ENCODE results near the gene CFAP45.

The CFAP45 gene, protein sequence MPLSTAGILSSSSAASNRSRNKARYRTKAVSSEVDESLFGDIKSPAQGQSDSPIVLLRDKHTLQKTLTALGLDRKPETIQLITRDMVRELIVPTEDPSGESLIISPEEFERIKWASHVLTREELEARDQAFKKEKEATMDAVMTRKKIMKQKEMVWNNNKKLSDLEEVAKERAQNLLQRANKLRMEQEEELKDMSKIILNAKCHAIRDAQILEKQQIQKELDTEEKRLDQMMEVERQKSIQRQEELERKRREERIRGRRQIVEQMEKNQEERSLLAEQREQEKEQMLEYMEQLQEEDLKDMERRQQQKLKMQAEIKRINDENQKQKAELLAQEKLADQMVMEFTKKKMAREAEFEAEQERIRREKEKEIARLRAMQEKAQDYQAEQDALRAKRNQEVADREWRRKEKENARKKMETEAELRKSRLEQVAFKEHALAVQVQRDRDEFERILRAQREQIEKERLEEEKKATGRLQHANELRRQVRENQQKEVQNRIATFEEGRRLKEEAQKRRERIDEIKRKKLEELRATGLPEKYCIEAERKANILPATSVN

DNA sequence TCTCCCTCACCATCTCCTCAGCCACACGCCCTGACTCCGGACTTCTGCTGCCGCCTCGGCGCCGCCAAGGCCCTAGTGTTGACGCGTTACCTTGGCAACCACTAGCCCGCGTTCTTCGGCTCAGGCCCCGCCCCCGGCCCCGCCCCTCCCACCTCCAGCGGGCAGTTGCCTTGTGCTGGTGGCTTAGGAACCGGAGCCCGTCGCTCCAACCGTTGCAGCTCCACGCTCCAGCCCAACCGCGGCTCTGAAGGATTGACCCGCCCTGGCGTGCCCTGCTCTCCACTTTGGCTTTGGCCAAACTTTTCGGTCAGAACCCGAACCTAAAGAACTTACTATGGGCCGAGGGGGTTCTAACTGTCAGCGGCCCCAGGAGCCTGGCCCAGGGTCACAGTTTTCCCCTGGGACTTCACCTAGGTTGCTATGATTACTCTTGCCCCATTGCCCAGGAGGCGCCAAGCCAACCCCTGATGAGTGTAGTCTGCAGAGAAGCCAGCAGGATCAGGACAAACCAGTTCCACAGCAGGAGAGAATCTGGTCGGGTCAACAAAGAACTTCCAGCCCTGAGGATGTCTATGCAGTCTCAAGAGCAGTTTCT, at the start of gene CFAP45:
Gene CFAP45 (minus strand): TSS at position 80 of the 595 bp plus-strand sequence. CDS start 67 bp downstream, at position 13.
- DNase-seq = no peak

DNA sequence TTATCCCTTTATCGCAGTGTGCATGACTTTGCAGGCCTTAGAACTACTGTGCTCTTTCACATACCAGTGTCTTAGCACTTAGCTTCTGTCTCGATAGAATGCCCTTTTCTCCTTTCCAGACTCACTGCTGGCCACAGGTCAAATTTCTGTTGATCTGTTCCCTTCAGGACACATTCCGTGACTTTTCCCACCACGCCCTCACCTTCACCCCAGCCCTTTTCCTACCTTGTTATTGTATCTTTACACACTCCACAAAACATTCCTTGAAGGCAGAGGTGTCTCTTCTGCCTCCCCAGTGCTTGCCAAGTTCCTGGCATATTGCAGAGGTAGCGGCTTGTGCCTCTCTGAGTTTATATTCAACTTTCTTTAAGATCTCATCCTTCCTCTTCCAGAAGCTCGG, 49.2 kb upstream of the CFAP45 start:
- DNase-seq = no peak

DNA sequence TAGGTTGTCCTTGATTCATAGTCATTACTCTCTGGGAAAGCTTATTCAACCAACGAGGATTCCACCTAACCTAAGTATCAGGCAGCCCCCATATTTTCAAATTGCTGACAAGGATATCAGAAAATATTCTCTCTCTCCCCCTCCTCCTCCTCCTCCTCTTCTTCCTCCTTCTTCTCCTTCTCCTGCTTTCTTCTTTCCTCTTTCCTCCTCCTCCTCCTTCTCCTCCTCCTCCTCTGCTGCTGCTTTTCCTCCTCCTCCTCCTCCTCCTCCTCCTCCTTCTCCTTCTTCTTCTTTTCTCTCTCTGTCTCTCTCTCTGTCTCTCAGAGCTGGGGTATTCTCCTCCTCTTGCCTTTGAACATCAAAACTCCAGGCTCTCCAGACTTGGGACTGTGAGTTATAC, 48.0 kb upstream of the CFAP45 start:
- no peak for DNase-seq

DNA sequence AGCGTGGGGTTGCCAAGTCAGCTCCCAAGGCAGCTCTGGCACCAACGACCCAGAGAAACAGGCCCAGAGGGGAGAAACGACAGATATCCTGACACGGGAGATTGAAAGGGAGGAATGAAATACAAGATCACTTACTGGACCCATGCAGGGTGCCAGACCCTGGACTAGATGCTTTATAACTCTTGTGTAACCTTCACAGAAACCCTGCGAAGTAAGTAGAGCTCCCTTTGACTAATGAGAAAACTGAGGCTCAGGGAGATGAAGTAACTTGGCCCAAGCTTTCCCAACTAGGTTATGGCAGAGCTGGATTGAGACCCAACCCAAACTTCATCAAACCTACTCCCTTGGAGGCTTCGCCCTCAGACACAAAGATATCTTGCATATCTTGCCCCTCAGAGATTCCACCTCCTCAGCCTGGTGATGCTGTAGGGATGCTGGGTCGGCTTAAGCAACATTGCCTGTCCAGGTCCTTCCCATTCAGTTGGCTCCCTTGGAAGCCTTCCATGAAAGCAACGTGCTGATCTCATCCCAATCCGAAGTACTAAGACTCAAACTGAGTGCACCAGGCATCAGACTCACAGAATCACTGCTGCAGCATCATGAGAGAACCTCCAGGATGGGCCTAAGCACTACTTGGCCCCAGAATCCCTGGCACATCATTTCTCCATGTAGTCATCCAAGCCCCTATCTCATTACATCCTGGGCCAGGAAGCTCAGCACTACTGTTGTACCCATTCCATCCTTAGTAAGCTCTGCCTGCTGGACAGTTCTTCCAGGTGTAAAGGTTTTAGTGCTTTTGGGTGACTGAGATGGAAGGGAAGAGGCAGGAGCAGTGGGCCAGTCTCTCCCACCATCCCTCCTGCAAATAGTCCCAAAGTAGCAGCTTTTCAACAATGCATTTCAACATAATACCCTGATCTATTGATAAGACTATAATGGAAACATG, 46.5 kb upstream of the CFAP45 start:
- DNase-seq = no peak

DNA sequence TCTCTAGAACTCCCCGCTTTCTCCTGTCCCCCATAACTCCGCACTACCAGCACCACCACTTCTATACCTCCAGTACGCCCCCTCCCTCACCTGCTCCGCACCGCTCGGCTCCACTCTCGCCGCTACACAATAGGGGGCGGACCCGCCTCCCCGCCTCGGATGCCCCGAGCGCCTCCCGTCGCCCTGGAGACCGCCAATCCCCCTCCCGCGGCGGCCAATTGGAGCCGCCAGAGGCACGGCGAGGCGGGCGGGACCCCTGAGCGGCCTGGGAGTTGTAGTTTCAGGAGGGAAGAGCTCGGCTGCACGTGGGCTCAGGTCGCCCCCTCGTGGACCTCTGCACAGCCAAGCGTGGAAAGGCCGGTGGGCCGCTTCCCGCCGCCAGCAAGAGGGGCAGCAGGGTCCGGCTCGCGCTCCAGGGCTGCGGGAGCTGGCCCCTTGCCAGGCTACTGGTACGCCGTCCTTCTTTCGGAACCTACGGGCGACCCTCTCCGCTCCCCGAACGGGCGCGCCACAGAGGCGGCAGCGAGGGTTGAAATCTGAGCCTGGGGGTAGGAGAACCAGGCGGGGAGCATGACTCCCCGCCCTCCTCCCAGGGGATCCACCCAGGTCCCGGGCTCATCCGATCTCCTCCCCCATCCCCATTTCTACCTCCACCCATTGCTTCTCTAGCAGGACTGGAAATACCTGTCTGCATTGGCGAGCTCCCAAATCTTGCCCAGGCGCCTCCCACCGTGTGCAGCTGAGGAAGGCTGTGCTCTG, 45.7 kb upstream of the CFAP45 start, which contains the start of gene IGSF9:
Gene IGSF9 (minus strand): TSS at position 131 of the 759 bp plus-strand sequence. CDS start 2,159 bp downstream, outside the sequence.
- peak; percentile 73 to 76 for DNase-seq

DNA sequence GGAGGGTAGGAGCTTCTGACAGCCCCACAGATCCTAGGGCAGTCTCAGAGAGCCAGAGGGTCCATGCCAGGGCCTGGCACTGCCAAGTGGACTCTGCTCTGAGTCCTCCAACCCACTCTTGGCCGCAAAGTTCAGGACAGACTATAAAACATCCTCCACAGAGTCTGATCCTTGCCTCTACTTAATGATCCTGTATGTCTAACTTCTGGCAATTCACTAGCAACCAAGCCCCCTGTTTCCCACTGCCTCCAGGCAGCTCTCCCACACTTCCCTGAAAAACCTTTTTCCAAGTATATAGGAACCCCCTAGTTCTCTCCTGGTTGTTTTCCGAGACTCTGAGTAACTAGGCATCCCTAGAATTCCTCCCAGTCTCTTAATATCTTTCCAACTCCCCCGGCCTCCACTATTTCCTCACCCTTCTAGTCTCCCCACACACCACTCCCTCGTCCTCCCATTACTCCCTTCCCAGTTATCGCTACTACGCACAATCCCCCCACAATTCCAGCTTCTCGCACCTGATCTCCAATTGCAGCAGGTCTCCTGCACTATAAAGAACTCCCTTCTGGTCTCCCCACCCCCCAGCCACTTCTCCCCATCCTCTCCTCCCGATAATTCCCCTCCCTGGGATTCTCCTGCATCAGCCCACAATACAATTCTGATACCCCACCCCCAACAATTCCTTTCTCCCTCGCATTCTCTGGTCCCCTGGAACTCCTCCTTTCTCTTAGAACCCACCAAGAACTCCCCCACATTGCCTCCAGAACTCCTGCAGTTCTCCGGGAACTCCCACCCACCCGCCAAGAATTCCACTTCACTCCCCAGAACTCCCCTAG, 44.9 kb upstream of the CFAP45 start:
- no peak for DNase-seq

DNA sequence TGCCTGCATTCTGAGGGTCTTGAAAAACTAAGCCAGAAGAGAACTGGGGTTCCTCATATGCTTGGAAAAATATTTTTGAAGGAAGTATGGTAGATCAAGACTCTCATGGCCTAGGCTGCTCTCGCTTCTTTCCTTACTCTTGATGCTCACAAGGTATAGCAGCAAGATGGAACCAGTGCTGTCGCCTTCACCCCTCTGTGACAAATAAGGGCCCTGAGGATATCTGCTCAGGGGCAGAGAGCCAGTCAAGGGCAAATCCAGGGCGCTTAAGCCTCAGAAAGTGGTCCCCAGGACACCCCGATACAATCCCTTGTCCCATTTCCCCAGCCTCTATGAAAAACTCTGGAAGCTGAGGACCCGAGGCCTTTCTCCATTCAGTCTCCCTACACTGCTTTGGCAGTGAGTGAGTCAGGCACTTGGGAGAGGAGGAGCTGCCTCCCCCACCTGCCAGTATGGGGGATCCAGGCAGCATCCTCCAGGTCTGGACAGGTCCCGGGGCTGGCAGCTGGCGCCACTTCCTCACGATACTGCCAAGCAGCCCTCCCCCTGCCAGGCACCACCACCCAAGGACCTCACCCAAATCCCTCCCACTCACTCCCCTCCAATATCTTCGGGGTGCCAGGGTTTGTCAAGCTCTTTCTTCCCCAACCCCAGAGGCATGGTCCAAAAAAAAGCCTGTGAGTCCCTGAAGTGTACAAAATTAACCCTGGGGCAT, 44.1 kb upstream of the CFAP45 start:
- DNase-seq = no peak

DNA sequence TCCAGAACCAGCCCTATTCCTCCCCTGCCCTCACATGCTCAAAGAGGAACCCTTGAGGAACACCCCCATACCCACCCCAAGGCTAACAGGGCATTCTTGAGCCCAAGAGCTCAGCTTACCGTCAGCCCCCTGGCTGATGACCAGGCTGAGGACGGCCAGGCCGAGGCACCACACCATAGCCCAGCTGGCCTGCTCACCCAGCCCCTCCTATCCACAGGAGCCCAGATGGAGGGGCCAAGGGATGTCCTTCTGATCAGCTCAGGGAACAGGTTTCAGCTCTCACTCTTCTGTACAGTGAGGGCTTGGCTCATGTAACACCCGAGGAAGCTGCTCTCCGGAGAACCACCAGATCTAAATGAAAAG, 43.3 kb upstream of the CFAP45 start:
- no peak for DNase-seq

DNA sequence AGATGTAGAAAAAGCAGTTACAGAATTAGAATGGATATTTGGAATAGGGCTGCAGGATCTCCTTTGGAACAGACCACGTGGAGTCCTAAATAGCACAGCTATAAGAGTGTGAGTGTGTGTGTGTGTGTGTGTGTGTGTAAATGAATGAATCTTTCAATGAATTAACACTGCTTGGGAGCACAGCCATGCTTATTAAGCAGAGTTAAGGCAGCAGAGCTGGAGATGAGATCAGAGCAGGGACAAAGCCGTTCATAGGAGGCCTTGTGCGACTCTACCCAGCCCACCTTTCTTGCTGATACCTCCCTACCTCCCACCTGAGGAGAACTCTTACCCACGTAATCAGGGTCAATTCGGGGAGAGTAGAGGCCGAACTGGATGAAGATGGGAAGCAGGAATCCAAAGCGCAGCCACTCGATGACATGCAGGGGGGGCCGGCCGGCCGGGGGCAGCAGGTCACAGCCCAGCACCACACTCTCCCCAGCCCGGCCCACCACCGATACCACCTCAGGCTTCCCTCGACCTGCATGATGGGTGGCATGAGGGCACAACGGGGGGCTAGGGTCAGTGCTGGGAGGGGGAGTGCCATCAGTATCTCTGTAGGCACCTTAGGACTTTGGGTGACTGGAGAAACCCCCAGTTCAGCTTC, 42.8 kb upstream of the CFAP45 start:
- no peak for DNase-seq

DNA sequence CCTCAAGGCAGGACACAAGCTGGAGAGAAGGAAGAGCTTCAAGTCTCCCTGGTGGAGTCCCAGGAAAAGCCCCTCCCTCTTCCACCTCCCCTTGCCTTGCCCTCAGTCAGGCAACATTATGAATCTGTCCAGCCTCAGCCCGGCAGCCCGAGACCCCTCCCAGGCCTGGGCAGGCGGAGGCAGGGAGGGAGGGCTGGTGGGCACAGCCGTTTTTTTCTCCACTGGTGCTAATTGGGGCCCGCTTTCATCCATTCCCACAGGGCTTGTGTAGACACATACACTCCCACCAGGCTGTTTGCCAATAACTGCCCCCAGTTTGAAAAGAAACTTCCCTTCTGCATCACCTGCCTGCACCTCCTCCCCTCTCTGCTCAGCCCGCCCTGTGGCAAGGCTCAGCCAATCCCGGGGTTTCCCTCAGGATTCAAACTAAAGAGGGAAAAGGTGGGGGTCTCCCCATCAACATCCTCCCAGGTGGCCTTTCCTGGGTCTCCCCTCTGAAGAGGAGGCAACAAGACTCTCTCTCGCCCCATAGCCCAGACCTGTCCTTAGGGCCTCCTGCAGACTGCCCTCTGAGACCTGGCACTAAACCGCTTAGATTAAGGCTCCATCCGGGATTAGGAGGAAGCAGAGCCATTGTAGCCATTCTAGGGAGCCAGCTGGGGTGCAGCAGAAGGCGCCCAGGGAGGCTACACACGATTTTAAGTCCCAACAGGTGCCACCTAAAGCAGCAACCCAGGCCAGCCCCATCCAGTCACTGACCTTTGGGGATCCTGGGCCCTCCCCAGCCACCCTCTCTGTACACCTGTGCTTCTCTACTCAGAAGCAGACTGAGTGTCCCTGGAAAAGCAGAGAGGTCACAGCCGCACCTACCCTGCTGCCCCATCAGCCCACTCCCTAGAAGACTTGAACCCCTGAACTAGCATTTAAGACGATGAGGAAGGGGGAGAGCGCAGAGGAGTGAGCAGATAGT, 41.9 kb upstream of the CFAP45 start:
- DNase-seq = no peak

DNA sequence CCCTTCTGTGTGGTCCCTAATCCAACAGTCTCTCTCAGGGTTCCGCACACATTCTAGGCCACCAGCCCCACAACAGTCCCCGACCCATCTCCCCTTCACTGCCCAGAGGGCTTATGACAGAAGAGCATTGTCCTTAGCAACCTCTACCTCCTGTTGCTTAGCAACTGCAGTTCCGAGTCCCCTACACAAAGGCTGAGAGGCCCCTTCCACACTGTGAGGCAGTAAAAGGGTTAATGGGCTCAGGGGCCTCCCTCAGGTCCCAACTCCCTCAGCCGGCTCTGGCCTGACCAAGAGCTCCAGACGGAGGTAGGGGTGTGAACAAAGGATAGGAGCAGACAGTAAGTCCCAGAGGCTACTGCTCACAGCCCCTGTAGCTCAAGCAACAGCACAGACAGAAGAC, 41.2 kb upstream of the CFAP45 start:
- DNase-seq = no peak

DNA sequence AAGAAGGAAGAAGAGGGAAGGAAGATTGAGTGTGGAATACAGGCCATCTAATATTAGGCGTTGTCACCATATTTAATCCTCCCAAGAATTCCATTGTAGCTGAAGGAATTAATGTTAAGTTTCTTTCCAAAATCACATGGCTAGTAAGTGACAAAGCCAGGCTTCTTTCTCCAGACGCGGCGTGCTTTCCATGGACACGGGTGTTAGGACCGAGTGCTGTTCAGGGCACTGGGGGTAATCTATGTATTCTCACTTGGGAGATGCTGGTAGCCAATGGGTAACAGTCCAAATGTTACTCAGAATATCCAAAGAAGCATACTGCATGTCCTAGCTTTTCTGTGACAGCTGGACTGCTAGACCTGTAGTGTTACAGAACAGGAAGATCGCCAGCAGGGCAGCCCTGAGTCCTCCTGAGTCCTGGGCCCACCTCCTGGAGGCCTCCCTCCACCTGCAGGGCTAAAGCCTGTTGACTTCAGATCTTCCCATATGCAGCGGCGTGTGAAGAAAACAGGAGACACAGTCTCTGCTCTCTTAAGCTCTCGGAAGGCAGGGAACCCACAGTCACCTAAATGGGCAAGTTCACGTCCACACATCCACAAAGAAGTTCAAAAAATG, 40.1 kb upstream of the CFAP45 start:
- no peak for DNase-seq

DNA sequence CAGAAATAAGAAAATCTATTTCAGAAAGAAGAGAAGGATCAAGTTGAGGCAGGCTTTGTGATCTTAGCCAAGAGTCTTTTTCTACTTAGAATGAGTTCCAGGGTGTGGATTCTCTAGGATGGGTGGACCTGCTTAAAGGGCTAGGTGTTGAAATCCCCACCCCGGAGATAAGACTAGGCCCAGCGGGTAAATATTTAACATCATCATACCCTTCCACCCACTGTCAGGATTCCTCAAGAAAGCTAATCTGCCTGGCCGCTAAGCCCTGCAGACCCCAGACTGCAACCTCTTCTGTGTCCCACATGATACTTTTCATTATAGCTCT, 39.7 kb upstream of the CFAP45 start:
- no peak for DNase-seq

DNA sequence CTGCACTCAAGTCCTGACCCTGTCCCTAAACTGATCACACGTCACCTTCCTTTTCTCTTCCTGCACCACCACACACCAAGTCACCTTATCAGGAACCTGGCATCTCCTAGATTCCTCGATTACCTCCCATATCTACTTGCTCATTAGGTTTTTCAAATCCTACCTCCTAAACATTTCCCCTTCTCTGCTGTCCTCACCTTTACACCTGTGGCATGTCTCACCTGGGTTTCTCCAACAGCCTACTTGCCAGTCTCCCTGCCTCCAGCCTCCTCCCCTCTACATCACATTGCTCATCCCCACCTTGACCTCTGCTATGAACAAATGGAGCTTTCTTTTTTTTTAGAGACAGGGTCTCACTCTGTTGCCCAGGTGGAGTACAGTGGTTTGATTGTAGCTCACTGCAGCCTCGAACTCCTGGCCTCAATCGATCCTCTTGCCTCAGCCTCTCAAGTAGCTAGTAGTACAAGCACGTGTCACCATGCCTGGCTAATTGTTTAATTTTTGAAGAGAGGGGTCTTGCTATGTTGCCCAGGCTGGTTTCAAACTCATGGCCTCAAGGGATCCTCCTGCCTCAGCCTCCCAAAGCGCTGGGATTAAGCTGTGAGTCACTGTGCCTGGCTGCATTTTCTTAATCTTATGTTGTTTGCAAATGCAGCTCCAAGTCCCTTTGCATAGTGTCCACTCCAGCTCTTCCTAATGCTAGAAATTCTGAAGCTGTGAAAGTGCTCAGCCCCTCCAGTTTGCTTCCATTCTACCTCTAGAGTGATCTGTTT, 39.1 kb upstream of the CFAP45 start:
- DNase-seq = no peak

DNA sequence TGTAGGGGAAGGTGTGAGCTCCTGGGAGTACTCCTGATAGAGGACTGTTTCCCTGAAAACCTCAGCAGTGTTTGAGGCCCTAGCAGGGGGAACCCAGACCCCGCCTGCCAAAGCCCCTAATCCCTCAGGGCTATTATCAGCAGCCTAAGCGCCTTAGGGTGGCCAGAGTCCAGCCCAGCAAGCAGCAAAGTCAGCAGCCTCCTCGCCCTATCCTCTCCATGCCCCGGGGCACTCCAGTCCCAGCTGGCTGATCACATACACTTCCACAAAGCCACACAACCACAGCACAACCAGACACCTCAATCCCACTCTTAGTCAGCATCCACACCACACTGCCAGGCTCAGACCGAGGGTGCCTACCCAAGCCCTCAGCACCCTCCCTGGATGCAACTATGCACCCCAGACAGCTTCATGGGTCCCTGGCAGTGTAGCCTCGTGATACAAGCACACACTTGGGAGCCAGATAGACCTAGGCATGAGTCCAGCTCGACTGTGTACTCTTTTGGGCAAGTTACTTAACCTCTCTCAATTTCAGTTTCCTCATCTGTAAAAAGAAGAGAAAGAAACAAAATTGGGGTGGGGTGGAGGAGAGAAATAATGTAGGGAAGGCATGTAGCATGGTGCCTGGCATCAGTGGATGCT, 38.4 kb upstream of the CFAP45 start:
- no peak for DNase-seq

DNA sequence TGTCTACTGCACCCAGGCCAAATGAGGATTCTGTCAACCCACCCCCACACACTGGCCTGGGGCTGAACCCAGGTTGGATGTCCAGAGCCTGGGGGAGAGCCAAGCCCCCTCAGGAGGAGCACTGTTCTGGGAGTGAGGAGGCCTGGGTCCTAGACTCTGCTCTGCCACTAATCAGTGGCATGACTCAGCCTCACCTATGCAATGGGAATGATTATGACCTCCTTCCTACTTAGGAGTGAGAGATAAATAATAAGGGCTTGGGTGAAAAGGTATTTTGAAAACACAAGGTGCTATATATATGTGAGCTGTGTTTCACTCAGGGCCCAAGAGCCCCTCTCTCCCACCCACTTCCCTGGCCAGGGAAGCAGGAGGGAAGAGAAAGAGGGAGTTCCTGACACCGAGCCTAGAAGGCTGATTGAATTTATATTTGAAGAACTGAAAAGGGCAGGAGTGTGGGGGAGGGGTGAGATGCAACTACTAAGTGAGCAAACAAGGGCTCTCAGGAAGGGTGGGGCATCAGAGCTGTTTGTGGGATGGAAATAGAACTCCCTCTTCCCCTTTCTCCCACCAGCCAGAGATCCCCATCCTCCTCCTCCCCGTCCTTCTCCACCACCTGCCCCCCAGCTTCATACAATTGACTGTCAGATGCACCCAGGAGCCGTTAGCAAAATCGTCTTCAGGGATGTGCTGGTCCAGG, 37.2 kb upstream of the CFAP45 start:
- DNase-seq = no peak

Data from stimulated activated CD4-positive, alpha-beta T cell treated with anti-CD3 and anti-CD28 coated beads, Interleukin-2, amount 100 ng/mL, for 24 hours (primary cell).